Right lobe of liver (tissue), 6 donors: ENCODE measurements around the gene CDC25B. TPM values are rescaled to one million over a fixed set of nuclear protein-coding genes. Genes with fewer than 3 reads are reported as not detected.

Source experiments
- ATAC-seq, 4 donors: fragments of 200-7000 bp; cut with Tn5 transposase; one replicate each; pipeline ENCODE4 v1.9.1; 2020; ENCODE audit warnings: mild to moderate bottlenecking in 4 of 4, moderate library complexity in 4 of 4
- DNase-seq, 3 donors: peaks; one replicate each; pipeline ENCODE4 v3.0.0-alpha.2; 2020
- H3K27ac ChIP-seq, 3 donors: fragments of 200-600 bp; one replicate each; pipeline ENCODE4 v1.8.0; 2022
- H3K27me3 ChIP-seq, 2 donors: fragments of 200-600 bp; one replicate each; pipeline ENCODE4 v1.8.0; 2022
- H3K36me3 ChIP-seq, 4 donors: fragments of 200-600 bp; sonication (generic) in 1 of 4; one replicate each; pipeline versions ENCODE4 v1.5.1 to v1.8.0; 2017 to 2022; ENCODE audit warnings: control low read depth in 1 of 4
- H3K4me1 ChIP-seq, 4 donors: fragments of 200-600 bp; sonication (generic) in 1 of 4; one replicate each; pipeline versions ENCODE4 v1.5.1 to v1.8.0; 2017 to 2022; ENCODE audit warnings: control low read depth in 1 of 4
- H3K4me3 ChIP-seq, 3 donors: fragments of 200-600 bp; one replicate each; pipeline ENCODE4 v1.8.0; 2022
- H3K9me3 ChIP-seq, 4 donors: fragments of 200-600 bp; sonication (generic) in 1 of 4; one replicate each; pipeline versions ENCODE4 v1.5.1 to v1.8.0; 2017 to 2022; ENCODE audit warnings: control low read depth in 1 of 4
- CTCF ChIP-seq, 4 donors: fragments of 200-600 bp in 3 of 4; fragments of 450-650 bp in 1 of 4; IDR thresholded peaks; one replicate each; pipeline versions ENCODE4 v1.5.1 to v1.8.0; 2016 to 2022; ENCODE audit warnings: antibody characterized with exemption in 4 of 4, mild to moderate bottlenecking in 2 of 4
- POLR2A ChIP-seq: fragments of 450-650 bp; IDR thresholded peaks from one replicate; pipeline ENCODE4 v1.6.1; 2017; ENCODE audit warnings: antibody characterized with exemption, mild to moderate bottlenecking
- WGBS: methylation state at CpG from one replicate; pipeline ENCODE4 v1.1.6; 2018; ENCODE audit warnings: low coverage, low lambda C conversion rate; ENCODE audit not compliant: insufficient coverage; ENCODE audit errors: missing lambda C conversion rate; 5-methylcytosine and 5-hydroxymethylcytosine counted together
- intact Hi-C, 2 donors: fragments of 100-400 bp; cut with DNase I; formaldehyde crosslinking; loops; one replicate each; pipeline versions ENCODE4 v1.11.2 to v1.14.1; 2022
- total RNA-seq, 6 experiments: library from RNA; depleted of rRNA in 2 of 6; stranded (reverse); fragments of >200 nt in 2 of 6; fragmentation: NEBNext Ultra II Directional in 3 of 6; extraction: Animal tissue kit (Norgen Biotek cat#: 25700) in 3 of 6; gene quantifications; one replicate each; pipeline versions ENCODE4 v1.1.0 to v1.2.4, GENCODE V29; 2016 to 2023
- donor health status: DM: no; HTN: yes; CAD: no.
- donor health status: DM: no; HTN: no; CAD: no.
- donor health status: DM: no; HTN: no; CAD: no.
- donor health status: DM: no; HTN: yes; CAD: no.
- donor health status: DM: no; HTN: yes; CAD: no.

Gene CDC25B
- total RNA-seq, 6 experiments from 2014 or later = 10.9 to 28.7 (median 16.5) TPM

- 19% methylated on average over 14 of the region's 20 CpGs for WGBS
- H3K27me3 ChIP-seq = no peaks in the 10 kb centered on the region
Observed at GRCh38 chr20:3820901-3821727, 25.0 kb downstream of the CDC25B start.

GRCh38 chr20:3821996-3822395, 25.9 kb downstream of the CDC25B start:
- WGBS = 88% methylated on average over 6 of the region's 14 CpGs
- no peak overlapping the region for H3K4me3 ChIP-seq
- intact Hi-C loops = loop anchor here (5.0 kb wide), 1 partner anchor 35 kb away; the partner anchor contains the start of gene CENPB (in 2 of the 2)
- no peaks in the 10 kb centered on the region for H3K9me3 ChIP-seq
- H3K36me3 ChIP-seq = peaks cover 0 to 25% (median 4%) of the 10 kb centered on the region in 4 donors
- ATAC-seq = no peak
- TF ChIP-seq CTCF (IDR thresholded peaks at IDR 0.05) = no peak
- no peaks in the 10 kb centered on the region for H3K27me3 ChIP-seq
- H3K4me1 ChIP-seq = peaks cover 0 to 9% (median 7%) of the 10 kb centered on the region in 4 donors
- no peak for DNase-seq
- no peak overlapping the region for H3K27ac ChIP-seq

More at GRCh38 chr20:3820901-3821727, 25.0 kb downstream of the CDC25B start:
- ATAC-seq (peak in 2 of 4 donors; percentile 15 to 18), DNase-seq (no peak)
- Histone ChIP-seq H3K36me3 (peaks cover 0 to 25% (median 4%) of the 10 kb centered on the region in 4 donors), H3K9me3 (no peaks in the 10 kb centered on the region), H3K4me1 (peaks cover 0 to 9% (median 7%) of the 10 kb centered on the region in 4 donors), H3K27ac (peak overlapping the region; percentile 97 to 100 (median 99)), H3K4me3 (peak overlapping the region; percentile 63 to 81 (median 64))
- intact Hi-C loops = loop anchor here (5.0 kb wide), 1 partner anchor 34 kb away; the partner anchor contains the start of gene CENPB (in 2 of the 2)
- TF ChIP-seq CTCF (IDR thresholded peaks at IDR 0.05) = no peak
- TF ChIP-seq POLR2A = no peak

GRCh38 chr20:3823881-3824280, 27.8 kb downstream of the CDC25B start:
- peaks cover 0 to 9% (median 0%) of the 10 kb centered on the region in 4 donors for H3K4me1 ChIP-seq
- H3K9me3 ChIP-seq = no peaks in the 10 kb centered on the region
- H3K4me3 ChIP-seq = no peak overlapping the region
- H3K27ac ChIP-seq = no peak overlapping the region
- ATAC-seq (no peak), DNase-seq (no peak)
- no peak for TF ChIP-seq POLR2A
- TF ChIP-seq CTCF (IDR thresholded peaks at IDR 0.05) = no peak
- WGBS = no CpG with 5 or more reads among the region's 20 CpGs
- intact Hi-C loops = loop anchor here (5.0 kb wide), 1 partner anchor 37 kb away; the partner anchor contains the start of gene CENPB (in 2 of the 2)
- no peaks in the 10 kb centered on the region for H3K27me3 ChIP-seq
- peaks cover 0 to 25% (median 4%) of the 10 kb centered on the region in 4 donors for H3K36me3 ChIP-seq

GRCh38 chr20:3825526-3825925, 29.4 kb downstream of the CDC25B start:
- intact Hi-C loops = no loop called here
- ATAC-seq (no peak), DNase-seq (no peak)
- no peak overlapping the region for H3K4me3 ChIP-seq
- no peak overlapping the region for H3K27ac ChIP-seq
- peaks cover 0 to 25% (median 4%) of the 10 kb centered on the region in 4 donors for H3K36me3 ChIP-seq
- peaks cover 0 to 5% (median 0%) of the 10 kb centered on the region in 4 donors for H3K4me1 ChIP-seq
- H3K9me3 ChIP-seq = no peaks in the 10 kb centered on the region
- H3K27me3 ChIP-seq = no peaks in the 10 kb centered on the region
- 71% methylated on average over 4 of the region's 7 CpGs for WGBS
- TF ChIP-seq POLR2A = no peak
- no peak for TF ChIP-seq CTCF (IDR thresholded peaks at IDR 0.05)
